NCI-H2227 (cell line): ENCODE data around the gene UGT1A6.
"Not testable (repeated sequence)": the region's sequence is repeated elsewhere in the genome, so short reads cannot be mapped to it uniquely, and the experiment has no call there.

Experiments
- DNase-seq: peaks from one replicate; lab custom pipeline; 2025; ENCODE audit not compliant: unreplicated experiment; lab: John Stamatoyannopoulos, UW

Gene UGT1A6

GRCh38 chr2:233714121-233714520, 21.4 kb downstream of the UGT1A6 start:
- DNase-seq, result no peak

- DNase-seq, result no peak
These were observed 25.9 kb downstream of the UGT1A6 start, which contains the start of gene UGT1A4 for GRCh38 chr2:233718552-233718951. Gene UGT1A4, plus strand, starts transcription at chr2:233718736. Its CDS starts 85 bp downstream, at chr2:233718821.

- no peak for DNase-seq
These were observed 36.1 kb downstream of the UGT1A6 start, which contains the start of gene UGT1A3 for GRCh38 chr2:233728723-233729301. Gene UGT1A3, plus strand, starts transcription at chr2:233729042. Its CDS starts 85 bp downstream, at chr2:233729127.

GRCh38 chr2:233736868-233737653, 44.4 kb downstream of the UGT1A6 start:
- DNase-seq, result not testable (repeated sequence)

GRCh38 chr2:233740870-233741269, 48.2 kb downstream of the UGT1A6 start:
- DNase-seq, result no peak

GRCh38 chr2:233743464-233744259, 51.0 kb downstream of the UGT1A6 start:
- DNase-seq, result no peak

- DNase-seq, result no peak
These were observed 52.5 kb downstream of the UGT1A6 start for GRCh38 chr2:233745073-233745755.

GRCh38 chr2:233745838-233746237, 53.1 kb downstream of the UGT1A6 start:
- DNase-seq, result not testable (repeated sequence)

GRCh38 chr2:233746475-233747282, 54.0 kb downstream of the UGT1A6 start:
- DNase-seq, result no peak

GRCh38 chr2:233747283-233747544, 54.5 kb downstream of the UGT1A6 start:
- no peak for DNase-seq

- DNase-seq, result not testable (repeated sequence)
These were observed 58.0 kb downstream of the UGT1A6 start for GRCh38 chr2:233750689-233751088.

GRCh38 chr2:233751212-233752009, 58.7 kb downstream of the UGT1A6 start:
- DNase-seq, result not testable (repeated sequence)

- DNase-seq, result no peak
These were observed 62.4 kb downstream of the UGT1A6 start for GRCh38 chr2:233754872-233755611.

GRCh38 chr2:233756429-233757081, 63.9 kb downstream of the UGT1A6 start:
- DNase-seq, result no peak

GRCh38 chr2:233758141-233758540, 65.5 kb downstream of the UGT1A6 start:
- DNase-seq, result no peak

GRCh38 chr2:233758849-233759248, 66.2 kb downstream of the UGT1A6 start:
- DNase-seq, result no peak

- DNase-seq, result no peak
These were observed 67.4 kb downstream of the UGT1A6 start, which contains the start of gene UGT1A1 for GRCh38 chr2:233760043-233760442. Gene UGT1A1, plus strand, starts transcription at chr2:233760270. Its CDS starts 18 bp downstream, at chr2:233760288.

- no peak for DNase-seq
These were observed 68.5 kb downstream of the UGT1A6 start for GRCh38 chr2:233761040-233761769.
